Stimulated activated CD4-positive, alpha-beta T cell treated with anti-CD3 and anti-CD28 coated beads, Interleukin-4, amount 100 ng/mL, for 48 hours (primary cell): Measurements from ENCODE around the gene PDZD2.

Source experiments
- DNase-seq, 2 donors: peaks; one replicate each; pipeline ENCODE4 v3.0.0-alpha.2; 2020; ENCODE audit warnings: low read depth in 2 of 2

The PDZD2 gene

GRCh38 chr5:31638345-31638744 lies 586 bp upstream of the PDZD2 start:
- DNase-seq: no peak

- no peak for DNase-seq
Observed at GRCh38 chr5:31639481-31640411, 815 bp downstream of the PDZD2 start.

GRCh38 chr5:31640573-31640972 lies 1.6 kb downstream of the PDZD2 start:
- DNase-seq: no peak

GRCh38 chr5:31641059-31641458 lies 2.1 kb downstream of the PDZD2 start:
- DNase-seq: no peak

GRCh38 chr5:31641575-31641974 lies 2.6 kb downstream of the PDZD2 start:
- DNase-seq: no peak

- DNase-seq: no peak
Observed at GRCh38 chr5:31645420-31646081, 6.6 kb downstream of the PDZD2 start.

GRCh38 chr5:31648326-31648725 lies 9.4 kb downstream of the PDZD2 start:
- DNase-seq: no peak

- DNase-seq: no peak
Observed at GRCh38 chr5:31651241-31651640, 12.3 kb downstream of the PDZD2 start.

- no peak for DNase-seq
Observed at GRCh38 chr5:31655491-31655890, 16.6 kb downstream of the PDZD2 start.

GRCh38 chr5:31656806-31657205 lies 17.9 kb downstream of the PDZD2 start:
- DNase-seq: no peak

GRCh38 chr5:31657315-31657979 lies 18.5 kb downstream of the PDZD2 start:
- DNase-seq: no peak

GRCh38 chr5:31661257-31661656 lies 22.3 kb downstream of the PDZD2 start:
- DNase-seq: no peak

GRCh38 chr5:31663519-31663918 lies 24.6 kb downstream of the PDZD2 start:
- no peak for DNase-seq

- no peak for DNase-seq
Observed at GRCh38 chr5:31664566-31664965, 25.6 kb downstream of the PDZD2 start.

GRCh38 chr5:31671339-31671741 lies 32.4 kb downstream of the PDZD2 start:
- DNase-seq: no peak

GRCh38 chr5:31674371-31674951 lies 35.5 kb downstream of the PDZD2 start:
- no peak for DNase-seq

- no peak for DNase-seq
Observed at GRCh38 chr5:31675472-31675871, 36.5 kb downstream of the PDZD2 start.

- no peak for DNase-seq
Observed at GRCh38 chr5:31678180-31678579, 39.2 kb downstream of the PDZD2 start.

GRCh38 chr5:31680528-31680927 lies 41.6 kb downstream of the PDZD2 start:
- DNase-seq: no peak

GRCh38 chr5:31682025-31682424 lies 43.1 kb downstream of the PDZD2 start:
- DNase-seq: no peak

- no peak for DNase-seq
Observed at GRCh38 chr5:31682851-31683250, 43.9 kb downstream of the PDZD2 start.

- no peak for DNase-seq
Observed at GRCh38 chr5:31688515-31689092, 49.7 kb downstream of the PDZD2 start.
